Activated CD4-positive, alpha-beta T cell treated with anti-CD3 and anti-CD28 coated beads for 1 hour (primary cell): ENCODE data around the gene EPB41L5.

ENCODE experiments used
- DNase-seq: peaks from one replicate; pipeline ENCODE4 v3.0.0-alpha.2; 2020

The EPB41L5 gene

DNA sequence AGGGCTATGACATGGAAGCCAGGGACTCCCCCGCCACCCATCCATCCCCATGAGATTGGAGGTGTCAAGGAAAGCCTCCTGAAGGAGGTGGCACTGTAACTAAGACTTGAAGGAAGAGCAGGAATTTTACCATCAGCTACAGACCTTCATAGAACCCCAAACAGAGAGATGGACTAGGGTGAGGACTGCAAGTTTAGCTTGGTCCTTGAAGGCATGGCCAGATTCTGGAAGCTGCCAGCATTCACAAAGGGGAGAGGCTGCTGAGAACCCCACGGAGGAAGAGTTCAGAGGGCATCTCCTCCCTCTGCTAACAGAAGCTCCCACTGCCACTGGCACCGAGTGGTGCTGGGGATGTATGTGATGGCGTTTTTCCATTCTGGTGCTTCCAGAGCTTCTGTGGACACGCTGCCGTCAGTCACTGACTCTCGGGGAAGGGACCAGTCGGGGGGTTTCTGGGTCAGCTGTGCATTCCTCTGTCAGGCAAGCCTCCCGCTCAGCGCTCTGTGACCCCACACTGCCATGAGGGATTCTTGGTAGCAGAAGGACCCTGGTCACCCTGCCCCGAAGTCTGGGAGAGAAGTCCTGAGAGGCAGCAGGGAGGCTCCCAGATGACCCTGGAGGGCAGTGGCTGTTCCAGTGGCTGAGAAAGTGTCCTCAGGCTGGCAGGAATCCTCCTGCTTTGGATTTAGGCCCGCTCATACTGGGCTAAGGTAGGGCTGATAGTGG, 192.2 kb downstream of the EPB41L5 start:
- no peak for DNase-seq

DNA sequence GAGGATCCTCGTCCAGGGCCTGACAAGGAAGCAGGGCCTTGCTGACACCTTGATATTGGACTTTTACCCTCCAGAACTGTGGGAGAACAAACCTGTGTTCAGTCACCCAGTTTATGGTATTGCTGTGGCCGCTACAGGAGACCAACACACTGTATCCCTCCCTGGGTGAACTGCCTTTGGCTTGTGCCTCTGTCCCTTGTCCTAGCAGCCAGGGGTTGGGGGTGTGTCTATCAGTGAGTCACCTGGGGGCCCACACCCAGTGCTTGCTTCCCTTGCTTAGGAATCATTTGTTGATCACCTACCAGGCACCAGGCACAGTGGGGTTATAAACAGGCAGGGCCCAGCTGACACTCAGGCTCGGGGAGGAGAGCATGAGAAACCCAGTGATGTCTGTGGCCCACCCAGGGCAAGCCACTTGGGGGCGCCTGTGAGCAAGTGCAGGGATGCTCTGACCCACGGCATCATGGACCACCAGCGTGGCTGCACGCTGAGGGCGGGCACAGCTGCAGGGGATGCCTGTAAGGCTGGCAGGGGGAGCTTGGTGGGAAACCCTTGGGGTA, 193.2 kb downstream of the EPB41L5 start:
- DNase-seq = no peak

DNA sequence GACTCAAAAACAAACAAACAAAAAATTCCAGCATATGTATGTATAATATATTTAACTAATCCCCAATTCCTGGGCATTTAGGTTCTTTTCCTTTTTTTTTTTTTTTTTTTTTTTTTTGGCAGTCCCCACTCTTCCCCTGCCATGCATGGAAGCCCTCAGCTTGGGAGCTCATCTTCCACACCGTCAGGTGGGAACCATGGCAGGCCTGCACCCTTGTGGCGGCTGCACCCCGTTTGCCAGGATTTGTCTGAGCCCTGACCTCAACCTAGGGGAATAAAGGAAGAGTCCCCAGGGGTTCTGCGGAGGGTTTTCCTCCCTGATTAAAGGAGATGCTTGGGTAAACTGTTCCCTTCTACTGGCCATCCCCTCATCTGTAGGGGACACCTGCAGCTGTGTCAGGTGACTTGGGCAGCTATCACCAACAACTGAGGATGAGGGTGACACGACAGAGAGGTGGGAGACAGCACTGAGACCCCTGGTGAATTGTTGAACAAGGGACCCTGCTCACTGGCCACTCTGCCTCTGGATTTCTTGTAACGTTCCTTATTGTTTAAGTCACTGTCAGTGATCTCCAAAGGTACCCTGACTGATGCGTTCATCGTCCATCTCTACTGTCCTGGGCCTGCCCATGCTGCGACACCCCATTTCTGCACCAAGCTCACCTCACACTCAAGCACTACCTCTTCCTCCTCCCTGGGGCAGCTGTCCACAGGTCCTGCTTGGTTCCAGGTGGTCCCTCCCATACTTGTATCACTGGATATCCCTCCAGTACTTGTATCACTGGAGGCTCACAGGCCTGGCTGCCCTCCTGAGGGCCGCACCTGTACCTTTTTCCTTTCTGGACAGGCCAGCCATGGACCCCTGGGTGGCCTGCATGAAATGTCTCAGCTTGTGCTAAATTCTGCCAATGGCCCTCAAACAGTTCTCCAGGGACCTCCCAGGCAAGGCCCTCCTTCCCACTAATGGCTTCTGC, 195.8 kb downstream of the EPB41L5 start:
- no peak for DNase-seq

DNA sequence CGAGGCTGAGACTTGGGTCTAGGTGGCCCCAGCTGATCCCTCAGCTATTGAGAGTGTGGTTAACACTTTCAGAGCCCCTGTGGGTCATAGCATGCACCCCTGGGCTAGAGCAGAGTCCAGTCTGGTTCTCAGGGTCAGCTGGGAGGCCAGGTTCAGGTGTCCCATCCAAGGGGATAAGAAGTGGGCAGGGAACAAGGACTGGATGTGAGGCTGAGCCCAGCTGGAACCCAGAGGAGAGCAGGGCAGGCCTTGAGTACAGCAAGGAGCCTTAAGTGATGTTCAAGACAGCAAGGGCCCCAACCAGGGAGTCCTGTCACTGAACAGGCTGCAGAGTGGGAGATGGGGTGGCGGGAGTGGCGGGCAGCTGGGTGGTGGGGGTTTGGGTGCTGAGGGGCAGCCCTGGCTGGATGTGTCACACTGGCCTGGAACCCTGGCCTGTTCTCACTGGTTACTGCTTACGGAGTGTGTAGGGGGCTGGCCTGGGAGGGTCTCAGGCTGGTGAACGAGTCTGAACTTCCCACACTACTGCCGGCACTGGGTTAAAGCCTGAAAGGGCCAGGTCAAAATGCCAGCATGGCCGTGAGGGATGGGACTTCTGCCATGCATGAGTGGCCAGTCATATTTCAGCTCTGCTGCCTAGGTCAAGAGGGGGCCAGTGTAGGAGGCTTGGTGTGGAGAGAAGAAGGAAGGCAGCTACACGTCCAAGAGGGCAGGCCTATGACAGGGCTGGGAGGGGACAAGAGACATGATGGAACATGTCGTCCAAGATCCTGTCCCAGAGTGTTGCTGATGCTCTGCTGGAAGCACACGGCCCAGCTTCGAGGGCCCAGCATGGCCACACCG, 196.8 kb downstream of the EPB41L5 start:
- no peak for DNase-seq

DNA sequence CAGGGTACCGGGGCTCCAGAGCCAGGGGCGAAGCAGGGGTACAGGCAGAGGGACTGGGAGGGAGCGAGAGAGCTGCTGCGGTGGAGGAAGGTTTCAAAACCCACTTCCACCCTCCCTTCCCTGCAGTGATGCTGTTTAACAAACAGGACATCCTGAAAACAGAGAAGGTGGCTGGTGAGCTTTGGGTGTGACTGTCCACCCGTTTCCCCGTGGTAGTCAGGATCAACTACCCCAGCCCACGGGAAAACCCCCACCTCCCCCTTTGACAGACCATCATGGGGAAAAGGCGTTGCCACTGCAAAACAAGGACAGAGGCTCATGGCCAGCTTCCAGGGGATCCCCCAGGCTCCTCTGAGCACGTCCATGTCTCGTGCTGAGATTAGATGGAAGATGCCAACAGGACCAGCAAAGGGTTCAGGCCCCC, 197.4 kb downstream of the EPB41L5 start:
- no peak for DNase-seq

DNA sequence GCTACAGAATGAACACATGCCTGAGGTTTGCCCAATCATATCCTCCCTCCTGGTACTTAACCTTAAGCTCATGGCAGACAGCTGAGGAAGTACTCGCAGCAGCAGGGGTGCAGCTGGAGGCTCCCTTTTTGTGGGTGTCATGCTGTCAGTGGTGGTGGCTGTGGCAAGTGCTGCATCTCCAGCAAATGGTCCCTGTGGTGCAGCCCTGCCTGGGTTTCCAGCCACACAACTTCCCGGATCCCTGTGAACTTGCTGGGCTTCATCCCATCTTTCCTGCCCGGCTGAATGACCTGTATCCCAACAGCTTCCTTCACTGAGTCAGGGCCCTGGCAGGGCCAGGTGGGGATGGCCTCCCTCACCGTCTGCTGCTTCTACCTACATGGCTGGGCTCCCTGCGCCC, 205.3 kb downstream of the EPB41L5 start:
- no peak for DNase-seq

DNA sequence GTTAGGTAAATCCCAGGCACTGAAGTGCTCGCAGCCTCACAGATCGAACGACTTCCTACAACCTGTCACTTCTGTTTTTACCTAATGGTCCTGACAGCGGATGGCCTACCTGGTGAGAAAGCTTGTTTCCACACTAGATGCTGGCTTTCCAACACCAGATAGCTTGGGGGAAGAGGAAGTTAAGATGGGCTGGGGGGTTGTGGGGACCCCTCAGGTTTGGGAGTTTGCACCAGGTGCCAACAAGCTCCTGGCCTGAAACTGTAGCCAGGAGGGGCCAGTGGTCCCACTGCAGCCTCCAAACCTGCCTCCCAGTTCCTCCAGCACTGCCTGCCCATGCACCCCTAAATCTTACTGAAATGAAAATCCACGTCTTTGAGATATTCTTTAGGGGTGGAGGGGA, 206.4 kb downstream of the EPB41L5 start:
- no peak for DNase-seq

DNA sequence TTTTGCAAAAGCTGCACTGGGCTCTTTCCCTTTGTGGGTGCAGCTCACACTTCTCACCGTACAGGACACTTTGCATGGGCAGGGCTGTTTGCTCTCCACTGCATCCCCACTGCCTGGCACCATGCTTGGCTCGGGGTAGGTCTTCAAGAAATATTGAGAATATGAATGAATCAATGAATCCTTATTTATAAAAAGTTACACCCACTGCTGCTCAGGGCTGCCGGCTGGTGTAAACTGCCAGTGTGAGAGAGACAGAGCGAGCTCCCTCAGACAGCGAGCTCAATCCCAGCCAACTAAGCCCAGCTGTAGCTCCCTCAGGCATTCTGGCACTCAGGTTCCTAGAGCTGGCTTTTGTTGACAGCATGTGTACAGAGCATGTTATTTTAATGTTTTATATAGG, 206.9 kb downstream of the EPB41L5 start:
- DNase-seq = no peak

DNA sequence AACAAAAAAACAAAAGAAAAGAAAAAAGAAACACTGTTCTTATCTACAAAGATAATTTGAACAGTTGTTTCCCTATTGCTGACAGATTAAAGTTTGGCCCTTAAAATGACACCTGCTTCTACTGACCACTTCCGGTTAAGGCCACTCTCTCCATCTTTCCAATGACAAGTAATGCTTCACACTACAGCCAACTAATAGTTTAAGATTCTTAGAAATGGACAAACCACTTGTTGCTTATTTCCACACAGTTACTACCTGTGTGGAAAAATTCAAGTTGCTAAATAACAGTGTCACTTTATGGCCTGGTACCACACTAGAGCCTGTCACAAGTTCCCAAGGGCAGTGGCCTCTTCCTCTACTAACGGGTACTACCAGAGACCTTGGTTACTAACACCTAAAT, 207.9 kb downstream of the EPB41L5 start:
- DNase-seq = no peak

DNA sequence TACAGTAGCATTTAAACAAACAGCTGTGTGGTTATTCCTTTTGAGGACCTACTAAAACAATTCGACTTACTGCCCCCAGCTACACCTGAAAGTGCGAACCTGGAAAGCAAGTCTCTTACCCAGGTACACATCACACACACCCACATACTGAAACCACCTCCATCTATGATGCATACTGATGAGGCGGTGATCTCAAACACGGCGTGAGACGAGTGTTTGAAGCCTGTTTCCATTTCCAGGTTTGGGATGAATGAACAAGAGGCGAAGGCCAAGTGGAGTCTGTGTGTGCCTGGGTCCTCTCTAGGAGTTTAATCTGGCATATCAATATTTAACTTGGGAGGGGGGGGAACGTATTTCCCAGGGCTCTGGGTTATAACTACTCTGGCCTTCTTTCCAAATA, 208.7 kb downstream of the EPB41L5 start:
- no peak for DNase-seq

DNA sequence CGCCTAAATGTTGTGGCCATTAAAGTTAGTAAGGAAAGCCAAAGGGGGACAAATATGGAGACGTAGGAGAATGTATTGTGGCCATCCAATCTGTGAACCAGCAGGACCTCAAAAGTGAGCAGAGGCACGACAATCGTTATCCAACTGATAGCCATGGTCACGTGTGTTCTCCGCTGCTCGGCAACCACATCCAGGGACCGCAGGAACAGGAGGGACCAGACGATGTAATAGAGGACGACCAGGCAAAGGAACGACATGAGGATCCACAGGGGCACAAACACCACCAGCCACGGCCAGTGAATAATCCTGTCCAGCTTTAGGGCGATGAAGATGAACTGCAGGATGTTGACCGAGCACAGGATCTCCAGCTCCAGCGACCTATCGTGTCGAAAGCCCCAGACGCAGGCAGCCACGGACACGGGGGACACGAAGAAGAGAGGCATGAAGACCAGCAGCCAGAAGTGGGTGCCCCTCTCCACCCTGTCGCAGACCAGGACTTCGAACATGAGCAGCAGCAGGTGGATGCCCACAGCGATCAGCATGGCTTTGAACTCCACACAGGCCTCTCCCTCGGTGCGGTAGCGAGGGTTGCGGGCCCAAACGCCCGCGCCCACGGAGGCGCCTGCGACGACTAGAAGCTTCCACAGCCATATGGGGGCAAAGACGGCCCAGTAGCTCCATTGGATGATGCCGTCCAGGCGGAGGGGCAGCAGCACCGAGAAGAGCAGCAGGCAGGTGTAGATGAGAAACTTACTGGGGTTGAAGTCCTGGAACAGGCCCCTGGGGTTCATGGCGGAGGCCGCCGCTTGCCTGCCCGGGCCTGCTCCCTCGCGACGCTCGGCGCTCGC, 209.5 kb downstream of the EPB41L5 start:
- no peak for DNase-seq

DNA sequence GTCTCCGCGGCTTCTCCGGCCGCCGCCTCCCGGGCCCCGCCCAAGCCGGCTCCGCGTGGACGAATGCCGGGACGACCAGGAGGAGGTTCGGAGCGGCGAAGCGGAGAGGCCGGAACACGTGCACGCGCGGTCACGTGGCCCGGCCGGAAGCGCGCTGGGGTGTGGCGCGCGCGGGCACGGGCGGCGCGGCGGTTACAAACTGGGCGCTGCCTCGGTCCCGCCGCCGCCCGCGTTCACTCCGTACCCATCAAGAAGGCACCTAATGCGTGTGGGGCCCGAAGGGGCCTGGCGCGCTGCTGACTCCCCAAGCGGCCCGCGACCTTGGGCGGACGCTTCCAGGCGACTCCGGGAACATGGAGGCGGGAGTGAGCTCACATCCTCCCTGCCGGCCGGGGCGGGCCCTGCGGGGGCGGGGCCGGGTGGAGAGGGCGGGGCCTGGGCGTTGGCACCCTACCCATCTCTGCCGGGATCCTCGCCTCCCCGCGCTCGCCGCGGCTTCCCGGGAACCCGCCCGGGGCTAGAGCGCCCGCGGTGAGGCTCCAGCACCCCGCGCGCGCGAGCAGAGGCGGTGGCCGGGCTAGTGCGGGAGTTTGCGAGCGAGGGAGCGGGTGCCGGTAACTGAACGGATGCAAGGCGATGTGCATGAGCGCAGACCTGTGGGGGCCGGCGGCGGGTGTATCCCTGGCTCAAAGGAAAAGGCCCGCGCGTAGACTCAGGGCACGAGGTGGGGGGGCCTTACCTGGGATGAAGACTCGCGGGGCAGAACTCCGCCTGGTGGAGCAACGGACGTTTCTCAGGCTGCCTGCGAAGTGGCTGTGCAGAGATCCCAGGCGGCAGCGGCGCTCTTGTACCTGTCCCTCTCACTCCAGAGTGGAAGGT, 210.4 kb downstream of the EPB41L5 start, which contains the start of gene TMEM185B:
TSS of gene TMEM185B (minus strand) at position 367 of the 879 bp plus-strand sequence. CDS start 424 bp downstream, outside the sequence.
- DNase-seq = peak; percentile 86

DNA sequence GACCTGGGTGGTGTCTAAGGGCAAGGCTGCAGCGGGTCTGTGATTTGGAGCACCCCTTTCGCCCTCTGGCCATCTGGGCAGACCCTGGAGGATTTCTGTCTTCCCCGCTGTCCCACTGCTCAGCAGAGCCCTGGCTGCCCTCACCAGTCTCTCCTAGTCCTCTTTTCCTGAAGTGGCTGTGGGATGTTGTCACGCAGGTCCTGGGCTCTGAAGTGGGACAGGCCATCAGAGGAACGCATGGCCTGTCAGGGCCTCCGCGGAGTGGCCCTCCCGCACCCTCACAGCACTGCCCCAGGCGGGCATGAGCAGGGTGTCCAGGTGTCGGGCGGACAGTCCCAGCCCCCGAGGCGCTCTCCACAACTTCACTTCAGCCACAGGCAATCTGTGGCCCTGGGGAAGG, 211.4 kb downstream of the EPB41L5 start:
- DNase-seq = no peak

DNA sequence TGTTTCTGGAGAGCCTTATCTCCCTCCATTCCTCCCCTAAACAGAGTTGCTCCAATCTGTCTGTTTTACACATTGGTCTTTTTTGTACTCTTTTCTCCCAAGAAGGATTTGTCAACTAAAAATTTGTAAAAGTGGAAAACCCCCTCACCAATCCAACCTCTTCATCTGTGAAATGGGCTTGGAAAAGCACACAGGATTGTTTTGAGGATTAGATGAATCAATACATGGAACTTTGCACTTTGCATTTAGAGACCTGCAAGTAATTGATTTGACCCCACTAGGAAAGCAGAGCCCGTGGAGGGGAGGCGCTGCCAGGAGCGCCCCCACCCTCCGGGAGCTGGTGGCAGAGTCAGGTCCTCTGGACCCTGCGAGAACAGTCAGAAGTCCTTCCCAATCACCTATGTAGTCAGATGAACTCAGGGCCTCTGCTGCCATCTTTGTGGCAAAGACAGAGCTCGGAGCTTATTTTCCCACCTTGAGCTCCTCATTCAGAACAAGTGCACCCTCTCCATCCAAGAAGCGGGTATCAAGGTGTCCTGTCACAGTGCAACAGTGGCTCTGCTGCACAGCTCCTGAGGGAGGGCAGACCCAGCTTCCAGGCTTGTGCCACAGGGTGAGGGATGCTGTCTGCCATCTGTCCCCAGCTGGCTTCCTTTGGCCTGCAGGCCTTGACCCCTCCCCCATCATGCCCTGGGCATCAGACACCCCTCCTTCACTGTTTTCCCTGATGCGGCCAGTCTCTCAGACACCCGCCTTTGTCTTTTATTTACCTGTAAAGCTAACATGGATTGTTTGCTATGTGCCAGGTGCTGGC, 212.1 kb downstream of the EPB41L5 start:
- DNase-seq = no peak

DNA sequence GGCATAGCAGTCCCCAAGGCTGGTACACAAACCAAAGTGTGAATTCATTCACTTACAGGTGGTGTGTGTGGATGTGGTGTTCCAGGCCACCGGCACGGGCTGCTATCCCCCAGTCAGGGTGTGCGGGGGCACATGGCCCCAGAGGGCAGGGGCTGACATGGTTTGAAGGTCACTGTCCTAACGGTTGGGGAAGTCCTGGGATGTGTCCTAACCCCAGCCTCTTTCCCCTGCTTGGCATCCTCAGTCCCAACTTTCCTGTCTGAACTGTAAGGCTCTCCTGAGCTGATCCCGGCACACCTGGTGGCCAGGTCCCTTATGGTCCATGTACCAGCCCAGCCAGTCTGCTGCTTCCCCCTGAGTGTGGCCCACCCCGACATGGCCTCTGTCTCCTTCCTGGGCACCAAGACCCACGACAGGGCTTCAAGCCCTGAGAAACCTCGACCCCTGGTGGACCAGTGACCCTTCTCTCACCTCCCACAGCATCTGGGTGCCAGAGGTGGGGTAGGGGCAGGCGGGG, 212.7 kb downstream of the EPB41L5 start:
- no peak for DNase-seq

DNA sequence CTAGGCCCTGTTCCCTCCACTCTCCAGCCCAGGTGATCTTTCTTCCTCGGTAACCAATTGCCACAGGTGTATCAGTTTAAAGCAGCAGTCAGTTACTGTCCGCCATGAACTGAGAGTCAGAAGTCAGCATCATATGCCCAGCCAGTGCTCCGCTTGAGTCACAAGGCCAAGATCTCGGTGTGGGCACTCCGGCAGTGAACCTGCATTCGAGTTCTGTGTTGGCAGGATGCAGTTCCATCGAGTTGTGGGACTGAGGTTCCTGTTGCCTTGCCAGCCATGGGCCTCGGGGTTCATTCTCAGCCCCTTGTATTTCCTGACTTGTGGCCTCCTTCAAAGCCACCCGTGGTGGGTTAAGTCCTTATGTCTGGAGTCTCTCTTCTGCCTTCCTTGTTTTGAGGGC, 213.4 kb downstream of the EPB41L5 start:
- DNase-seq = no peak

DNA sequence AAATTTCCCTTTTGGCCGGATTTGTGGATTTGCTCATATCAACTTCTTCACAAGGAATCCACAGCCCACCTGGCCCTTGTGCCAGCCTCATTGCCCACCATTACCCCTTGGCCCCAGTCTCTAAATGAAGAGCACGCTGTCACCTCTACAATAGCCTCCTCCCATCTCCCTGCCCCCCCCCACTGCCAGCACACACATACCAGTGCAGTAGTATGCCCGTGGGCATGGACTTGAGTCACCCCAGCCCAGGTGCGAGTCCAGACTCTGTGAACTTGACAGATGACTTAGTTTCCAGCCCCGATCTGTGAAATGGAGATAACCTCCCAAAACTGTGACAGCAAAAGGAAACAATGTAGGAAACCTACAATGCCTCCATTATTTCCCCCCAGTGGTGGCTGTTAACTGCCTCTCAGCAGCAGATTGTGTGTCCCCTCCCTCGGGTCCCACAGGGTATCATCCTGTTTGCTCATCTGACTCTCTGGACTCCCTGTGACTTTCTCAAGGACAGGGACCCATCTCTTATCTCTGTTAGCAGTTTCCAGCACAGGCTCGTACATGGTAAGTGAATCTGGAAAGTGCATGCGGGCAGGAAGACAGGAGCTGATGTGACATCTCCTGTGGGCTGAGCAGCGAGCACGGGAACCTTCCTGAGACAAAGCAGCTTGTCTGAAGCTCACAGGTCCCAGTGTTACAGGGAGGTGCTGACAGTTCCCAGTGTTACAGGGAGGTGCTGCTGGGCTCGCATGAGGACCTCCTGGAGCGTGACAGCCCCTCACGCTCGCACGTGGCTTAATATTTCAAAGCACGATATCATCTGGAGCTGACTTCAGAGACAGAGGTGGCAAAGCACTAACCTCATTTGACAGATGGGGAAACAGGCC, 214.5 kb downstream of the EPB41L5 start:
- no peak for DNase-seq

DNA sequence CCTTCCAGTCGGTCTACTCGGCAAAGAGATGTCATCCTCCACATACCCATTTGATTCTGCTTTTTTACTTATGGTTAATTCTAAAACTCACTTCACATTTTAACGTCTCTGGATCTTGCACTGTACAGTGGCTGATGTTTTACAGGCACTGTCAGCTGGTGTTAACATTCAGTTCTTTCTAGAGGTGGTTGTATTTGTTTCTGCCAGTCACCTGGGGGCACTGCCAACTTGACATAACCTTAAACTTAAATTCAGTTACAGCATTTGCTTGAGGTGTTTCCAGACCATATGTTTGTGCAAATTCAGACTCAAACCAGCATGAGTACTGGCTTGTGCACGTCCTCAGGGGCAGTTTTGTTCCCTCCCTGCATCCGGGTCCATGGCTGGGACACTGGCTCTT, 215.6 kb downstream of the EPB41L5 start:
- DNase-seq = no peak
